SK-N-DZ (cell line): Measurements from ENCODE around the gene PLBD2.

Experiments used
- DNase-seq: peaks from one replicate; pipeline ENCODE4 v3.0.0-alpha.2; 2015; ENCODE audit warnings: low spot score

Gene PLBD2

DNA sequence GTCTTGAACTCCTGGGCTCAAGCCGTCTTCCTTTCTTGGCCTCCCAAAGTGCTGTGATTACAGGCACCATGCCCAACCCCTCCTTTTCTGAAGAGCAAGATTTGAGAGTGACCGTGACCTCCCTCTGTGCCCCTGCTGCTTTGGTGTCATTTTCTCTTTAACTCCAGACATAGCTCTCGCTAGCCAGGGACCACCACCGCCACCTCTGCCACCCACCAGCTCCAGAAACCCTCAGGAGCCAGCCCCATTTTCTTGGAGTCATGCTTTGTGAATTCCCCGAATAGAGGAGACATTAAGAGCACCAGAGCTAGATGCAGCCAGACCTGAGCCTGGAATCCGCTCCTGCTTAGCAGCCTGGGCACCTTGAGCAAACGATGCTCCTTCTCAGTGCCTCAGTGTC, 81.9 kb downstream of the PLBD2 start:
- DNase-seq: no peak
